GM12878 (cell line): ENCODE data around the gene GRIA4. TPM values are rescaled to one million over a fixed set of nuclear protein-coding genes. Genes with fewer than 3 reads are reported as not detected.

ENCODE experiments used
- ATAC-seq: fragments of 200-7000 bp; cut with Tn5 transposase; 3 replicates; pipeline ENCODE4 v1.9.1; 2020; ENCODE audit warnings: mild to moderate bottlenecking, moderate library complexity
- BruUV-seq: library from RNA; stranded (reverse); fragments of 400-500 nt; replicated peaks from 2 replicates; lab custom pipeline; 2021; lab: Mats Ljungman, UMichigan
- CTCF ChIA-PET: fragments of 300-600 bp; sonication (Branson Sonifier 250); formaldehyde crosslinking; extraction: SDS; loops from one replicate; lab custom pipeline; 2021; ENCODE audit warnings: inconsistent platforms; lab: Yijun Ruan, JAX
- POLR2A ChIA-PET: fragments of 350-600 bp; formaldehyde crosslinking; extraction: SDS; loops from one replicate; lab custom pipeline; 2021; ENCODE audit warnings: inconsistent platforms; lab: Charles Lee
- RAD21 ChIA-PET: fragments of 300-600 bp; sonication (Branson Sonifier 250); formaldehyde crosslinking; loops from one replicate; lab custom pipeline; 2023; ENCODE audit warnings: antibody characterized with exemption; ENCODE audit not compliant: unreplicated experiment; lab: Charles Lee
- SMC1A ChIA-PET: fragments of 300-600 bp; sonication (Branson Sonifier 250); formaldehyde crosslinking; loops from one replicate; lab custom pipeline; 2023; ENCODE audit not compliant: unreplicated experiment, uncharacterized antibody; lab: Charles Lee
- DNase-seq: peaks from one replicate; pipeline ENCODE4 v3.0.0-alpha.2; 2011; ENCODE audit warnings: low read depth, low spot score
- FAIRE-seq: peaks from 3 replicates; lab custom pipeline; 2011; peaks lifted over from hg19 to GRCh38; lab: Jason Lieb, UNC
- H2AFZ ChIP-seq: 2 replicates; pipeline ENCODE4 v1.6.0; 2011; ENCODE audit warnings: low read depth, low read length, control low read depth; ENCODE audit not compliant: control insufficient read depth
- H3K27ac ChIP-seq: 2 replicates; pipeline ENCODE4 v1.5.1; 2011; ENCODE audit warnings: control low read depth; ENCODE audit not compliant: control insufficient read depth, insufficient read depth
- H3K27me3 ChIP-seq, 2 experiments: replicated peaks in 1 of 2; 2 replicates each; pipeline versions ENCODE4 v1.6.0 to v1.6.1; 2011; ENCODE audit warnings: low read length in 1 of 2; ENCODE audit not compliant: control insufficient read depth in 2 of 2, insufficient read depth in 2 of 2
- H3K36me3 ChIP-seq, 2 experiments: 2 replicates each; pipeline ENCODE4 v1.5.1; 2011; ENCODE audit warnings: low read length in 1 of 2; ENCODE audit not compliant: control insufficient read depth in 2 of 2, insufficient read depth in 2 of 2
- H3K4me1 ChIP-seq: 2 replicates; pipeline ENCODE4 v1.6.1; 2011; ENCODE audit warnings: mild to moderate bottlenecking, low read length, moderate library complexity, mixed read lengths; ENCODE audit not compliant: control insufficient read depth, insufficient read depth
- H3K4me2 ChIP-seq: 2 replicates; pipeline ENCODE4 v1.6.0; 2011; ENCODE audit warnings: control low read depth; ENCODE audit not compliant: control insufficient read depth, insufficient read depth
- H3K4me3 ChIP-seq: fragments of 200-600 bp; sonication (generic); 2 replicates; pipeline ENCODE4 v1.5.1; 2016
- H3K79me2 ChIP-seq: 2 replicates; pipeline ENCODE4 v1.6.0; 2011; ENCODE audit warnings: low read length; ENCODE audit not compliant: control insufficient read depth, insufficient read depth
- H3K9ac ChIP-seq: 2 replicates; pipeline ENCODE4 v1.8.0; 2011; ENCODE audit warnings: low read length, control low read depth, mixed read lengths; ENCODE audit not compliant: control insufficient read depth, insufficient read depth
- H3K9me3 ChIP-seq: replicated peaks from 3 replicates; pipeline ENCODE4 v1.5.1; 2011; ENCODE audit warnings: mild to moderate bottlenecking, low read length; ENCODE audit not compliant: control insufficient read depth, insufficient read depth
- H4K20me1 ChIP-seq: 2 replicates; pipeline ENCODE4 v1.6.0; 2011; ENCODE audit not compliant: control insufficient read depth, insufficient read depth
- IKZF1 ChIP-seq: fragments of 450-650 bp; conservative IDR thresholded peaks from 2 replicates; pipeline ENCODE4 v1.6.1; 2017; ENCODE audit warnings: antibody characterized with exemption, mild to moderate bottlenecking
- KAT2A ChIP-seq: conservative IDR thresholded peaks from 2 replicates; pipeline ENCODE4 v1.6.1; 2011; ENCODE audit warnings: low read depth, low read length; ENCODE audit not compliant: control insufficient read depth
- NRF1 ChIP-seq: conservative IDR thresholded peaks from 2 replicates; pipeline ENCODE4 v1.6.1; 2011; ENCODE audit warnings: mild to moderate bottlenecking, low read depth, low read length, improper control_type of control experiment
- RBBP5 ChIP-seq: fragments of 200-600 bp; sonication (generic); conservative IDR thresholded peaks from 2 replicates; pipeline ENCODE4 v1.6.1; 2016
- SREBF1 ChIP-seq: IDR thresholded peaks from 2 replicates; pipeline ENCODE4 v1.6.1; 2012; ENCODE audit warnings: mild to moderate bottlenecking, low read length
- TCF7 ChIP-seq: IDR thresholded peaks from 2 replicates; pipeline ENCODE4 v1.6.1; 2014; ENCODE audit warnings: antibody characterized with exemption, borderline replicate concordance
- ZNF217 ChIP-seq: fragments of 450-650 bp; IDR thresholded peaks from 2 replicates; pipeline ENCODE4 v1.6.1; 2017; ENCODE audit warnings: antibody characterized with exemption, mild to moderate bottlenecking
- in situ Hi-C: fragments of 300-500 bp; cut with MboI; formaldehyde crosslinking; loops from 9 replicates; pipeline ENCODE4 v1.14.3; 2018; ENCODE audit warnings: mixed read lengths
- intact Hi-C: fragments of 100-400 bp; cut with micrococcal nuclease; formaldehyde crosslinking; loops from one replicate; pipeline ENCODE4 v1.14.2; 2022; ENCODE audit not compliant: unreplicated experiment
- polyA plus RNA-seq, 11 experiments: library from polyadenylated mRNA; depleted of rRNA in 4 of 11; unstranded in 6 of 11; stranded (reverse) in 5 of 11; fragments of >200 nt; fragmentation: Nextera tagmentation in 4 of 11; fragmentation: Illumina TruSeq in 1 of 11; extraction: Ambion mirVana in 4 of 11; extraction: Trizol in 1 of 11; gene quantifications; 1 replicate in 1 of 11; 2 replicates in 10 of 11; pipeline versions ENCODE4 v1.2.1 to v1.2.3, GENCODE V29; 2011 to 2016; ENCODE audit warnings: inconsistent platforms in 2 of 11, missing spikeins in 2 of 11, low read depth in 1 of 11
- total RNA-seq, 4 experiments: library from RNA; depleted of rRNA in 3 of 4; stranded (reverse); fragments of >200 nt in 3 of 4; fragmentation: Illumina TruSeq in 1 of 4; extraction: Trizol in 1 of 4; gene quantifications; 2 replicates each; pipeline versions ENCODE4 v1.2.1 to v1.2.3, GENCODE V29; 2013 to 2021
- TF ChIP-seq, protein P1 (sequence below): IDR thresholded peaks from 2 replicates; pipeline ENCODE4 v1.6.1; 2011; ENCODE audit warnings: borderline replicate concordance, low read depth, mild to moderate bottlenecking, moderate library complexity, mixed read lengths, low read length; ENCODE audit not compliant: insufficient read depth; ENCODE audit errors: extremely low read length
- TF ChIP-seq, protein P2 (sequence below): fragments of 450-650 bp; conservative IDR thresholded peaks from 2 replicates; pipeline ENCODE4 v1.6.1; 2017; ENCODE audit warnings: mild to moderate bottlenecking, moderate library complexity
- TF ChIP-seq, protein P3 (sequence below): IDR thresholded peaks from 2 replicates; pipeline ENCODE4 v1.6.1; 2012; ENCODE audit warnings: low read depth, low read length, improper control_type of control experiment

The GRIA4 gene
- total and polyA plus RNA-seq, 10 of the 15 experiments (the other 5 are each of a cell fraction or from before 2014, with no cell fraction given), result 0.04 TPM; not detected in 9

DNA sequence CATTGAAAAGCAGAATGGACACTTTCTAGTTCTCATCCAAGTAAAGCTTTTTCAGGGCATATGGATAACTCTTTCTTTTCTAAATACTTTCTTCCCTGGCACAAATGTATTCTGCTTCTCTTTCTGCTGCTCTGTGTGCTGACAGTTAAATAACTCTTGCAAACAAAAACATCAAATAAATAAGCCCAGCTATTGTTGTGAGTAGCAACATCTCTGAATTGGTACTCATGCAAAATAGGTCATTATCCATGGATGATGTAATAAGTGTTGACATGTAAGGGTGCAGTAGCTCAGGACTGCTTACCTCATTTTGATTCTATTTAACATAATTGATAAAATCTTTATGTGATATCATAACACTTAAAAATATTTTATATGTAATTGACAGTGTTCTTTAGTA is 247.9 kb downstream of the GRIA4 start:
- Histone ChIP-seq H3K27ac (no peak overlapping the region), H3K27me3 (no peaks in the 10 kb centered on the region), H3K4me1 (no peaks in the 10 kb centered on the region)
- DNase-seq, result no peak
- RAD21 ChIA-PET, result no interaction called here
- TF ChIP-seq, protein P1, sequence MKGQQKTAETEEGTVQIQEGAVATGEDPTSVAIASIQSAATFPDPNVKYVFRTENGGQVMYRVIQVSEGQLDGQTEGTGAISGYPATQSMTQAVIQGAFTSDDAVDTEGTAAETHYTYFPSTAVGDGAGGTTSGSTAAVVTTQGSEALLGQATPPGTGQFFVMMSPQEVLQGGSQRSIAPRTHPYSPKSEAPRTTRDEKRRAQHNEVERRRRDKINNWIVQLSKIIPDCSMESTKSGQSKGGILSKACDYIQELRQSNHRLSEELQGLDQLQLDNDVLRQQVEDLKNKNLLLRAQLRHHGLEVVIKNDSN, result no peak
- TF ChIP-seq SREBF1 (no peak), ZNF217 (no peak), KAT2A (no peak), IKZF1 (no peak), TCF7 (no peak), RBBP5 (no peak), NRF1 (no peak)
- TF ChIP-seq, protein P2, sequence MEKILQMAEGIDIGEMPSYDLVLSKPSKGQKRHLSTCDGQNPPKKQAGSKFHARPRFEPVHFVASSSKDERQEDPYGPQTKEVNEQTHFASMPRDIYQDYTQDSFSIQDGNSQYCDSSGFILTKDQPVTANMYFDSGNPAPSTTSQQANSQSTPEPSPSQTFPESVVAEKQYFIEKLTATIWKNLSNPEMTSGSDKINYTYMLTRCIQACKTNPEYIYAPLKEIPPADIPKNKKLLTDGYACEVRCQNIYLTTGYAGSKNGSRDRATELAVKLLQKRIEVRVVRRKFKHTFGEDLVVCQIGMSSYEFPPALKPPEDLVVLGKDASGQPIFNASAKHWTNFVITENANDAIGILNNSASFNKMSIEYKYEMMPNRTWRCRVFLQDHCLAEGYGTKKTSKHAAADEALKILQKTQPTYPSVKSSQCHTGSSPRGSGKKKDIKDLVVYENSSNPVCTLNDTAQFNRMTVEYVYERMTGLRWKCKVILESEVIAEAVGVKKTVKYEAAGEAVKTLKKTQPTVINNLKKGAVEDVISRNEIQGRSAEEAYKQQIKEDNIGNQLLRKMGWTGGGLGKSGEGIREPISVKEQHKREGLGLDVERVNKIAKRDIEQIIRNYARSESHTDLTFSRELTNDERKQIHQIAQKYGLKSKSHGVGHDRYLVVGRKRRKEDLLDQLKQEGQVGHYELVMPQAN, result no peak
- TF ChIP-seq, protein P3, sequence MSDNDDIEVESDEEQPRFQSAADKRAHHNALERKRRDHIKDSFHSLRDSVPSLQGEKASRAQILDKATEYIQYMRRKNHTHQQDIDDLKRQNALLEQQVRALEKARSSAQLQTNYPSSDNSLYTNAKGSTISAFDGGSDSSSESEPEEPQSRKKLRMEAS, result no peak
- TF ChIP-seq, all 136 proteins: peak for 0
- POLR2A ChIA-PET, result no interaction called here
- no peaks in the 10 kb centered on the region for H3K79me2 ChIP-seq
- H2AFZ ChIP-seq, result no peak overlapping the region
- CTCF ChIA-PET, result no interaction called here
- H3K4me3 ChIP-seq, result no peak overlapping the region
- H4K20me1 ChIP-seq, result no peaks in the 10 kb centered on the region
- intact Hi-C loops (no loop called here), in situ Hi-C loops (no loop called here)
- no peaks in the 10 kb centered on the region for H3K9me3 ChIP-seq
- no peaks in the 10 kb centered on the region for H3K36me3 ChIP-seq
- H3K4me2 ChIP-seq, result no peak overlapping the region
- SMC1A ChIA-PET, result no interaction called here
- ATAC-seq (no peak), FAIRE-seq (no peak)
- BruUV-seq, result no TSS peak
- H3K9ac ChIP-seq, result no peak overlapping the region
